Neural cell (in vitro differentiated cells): ENCODE results near the gene RLN2. TPM values are rescaled to one million over a fixed set of nuclear protein-coding genes. Genes with fewer than 3 reads are reported as not detected.

Experiments
- polyA plus RNA-seq: library from polyadenylated mRNA; depleted of rRNA; stranded (reverse); fragments of >200 nt; gene quantifications from 2 replicates; pipeline ENCODE4 v1.2.3, GENCODE V29; 2014
- small RNA-seq, 3 experiments: library from RNA; depleted of rRNA; stranded (forward); fragments of <200 nt; gene quantifications; one replicate each; pipeline ENCODE3, GENCODE V24; 2012

The RLN2 gene
- polyA plus RNA-seq, 1 donor from 2014 or later = not detected

Small RNA genes within 50 kb of the gene (small RNA-seq; reads per million reads assigned to genes)
- gene HMGN2P31 = 0 reads per million in 3 experiments

Other genes starting within 250 kb of the RLN2 start
- not detected in 2 replicates for gene INSL6, start 119.1 kb downstream of the RLN2 start, polyA plus RNA-seq
- not detected in 2 replicates for gene INSL4, start 73.3 kb downstream of the RLN2 start, polyA plus RNA-seq
- not detected in 2 replicates for gene RLN1, start 35.2 kb upstream of the RLN2 start, polyA plus RNA-seq
- 70.0 and 80.0 TPM in 2 replicates for gene PLGRKT, start 133.2 kb upstream of the RLN2 start, polyA plus RNA-seq
- 0.16 TPM in 1 of 2 replicates, not detected in the other for gene CD274, start 145.8 kb upstream of the RLN2 start, polyA plus RNA-seq
- gene PDCD1LG2, start 205.8 kb upstream of the RLN2 start, polyA plus RNA-seq = not detected in 2 replicates